Activated CD4-positive, CD25-positive, alpha-beta regulatory T cell treated with anti-CD3 and anti-CD28 coated beads, Interleukin-2, amount 50 U/mL, for 72 hours (primary cell): ENCODE measurements around the gene MCRIP1.

Experiments used
- DNase-seq: peaks from one replicate; pipeline ENCODE4 v3.0.0; 2021

MCRIP1 gene

GRCh38 chr17:81817758-81818147 lies 15.3 kb downstream of the MCRIP1 start:
- DNase-seq = no peak

DNA sequence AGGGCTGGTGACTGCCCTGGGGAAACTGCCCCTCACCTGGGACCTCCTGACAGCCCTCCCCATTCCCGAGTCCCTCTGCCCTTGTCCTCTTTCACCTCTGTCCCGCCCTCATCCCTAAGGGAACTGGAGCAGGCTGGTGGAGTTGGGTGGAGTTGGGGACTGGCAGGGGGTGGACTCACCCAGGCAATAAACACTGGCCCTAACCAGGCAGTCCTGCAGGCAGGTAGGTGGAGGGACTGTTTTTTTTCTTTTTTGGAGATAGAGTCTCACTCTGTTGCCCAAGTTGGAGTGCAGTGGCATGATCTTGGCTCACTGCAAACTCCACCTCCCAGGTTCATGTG lies 17.5 kb downstream of the MCRIP1 start:
- no peak for DNase-seq

- no peak for DNase-seq
These were observed 18.1 kb downstream of the MCRIP1 start for GRCh38 chr17:81814748-81815645.

GRCh38 chr17:81813861-81814683 lies 19.0 kb downstream of the MCRIP1 start:
- DNase-seq = no peak

- DNase-seq = no peak
These were observed 19.8 kb downstream of the MCRIP1 start for GRCh38 chr17:81813371-81813684.

- no peak for DNase-seq
These were observed 20.3 kb downstream of the MCRIP1 start for GRCh38 chr17:81812571-81813370.

DNA sequence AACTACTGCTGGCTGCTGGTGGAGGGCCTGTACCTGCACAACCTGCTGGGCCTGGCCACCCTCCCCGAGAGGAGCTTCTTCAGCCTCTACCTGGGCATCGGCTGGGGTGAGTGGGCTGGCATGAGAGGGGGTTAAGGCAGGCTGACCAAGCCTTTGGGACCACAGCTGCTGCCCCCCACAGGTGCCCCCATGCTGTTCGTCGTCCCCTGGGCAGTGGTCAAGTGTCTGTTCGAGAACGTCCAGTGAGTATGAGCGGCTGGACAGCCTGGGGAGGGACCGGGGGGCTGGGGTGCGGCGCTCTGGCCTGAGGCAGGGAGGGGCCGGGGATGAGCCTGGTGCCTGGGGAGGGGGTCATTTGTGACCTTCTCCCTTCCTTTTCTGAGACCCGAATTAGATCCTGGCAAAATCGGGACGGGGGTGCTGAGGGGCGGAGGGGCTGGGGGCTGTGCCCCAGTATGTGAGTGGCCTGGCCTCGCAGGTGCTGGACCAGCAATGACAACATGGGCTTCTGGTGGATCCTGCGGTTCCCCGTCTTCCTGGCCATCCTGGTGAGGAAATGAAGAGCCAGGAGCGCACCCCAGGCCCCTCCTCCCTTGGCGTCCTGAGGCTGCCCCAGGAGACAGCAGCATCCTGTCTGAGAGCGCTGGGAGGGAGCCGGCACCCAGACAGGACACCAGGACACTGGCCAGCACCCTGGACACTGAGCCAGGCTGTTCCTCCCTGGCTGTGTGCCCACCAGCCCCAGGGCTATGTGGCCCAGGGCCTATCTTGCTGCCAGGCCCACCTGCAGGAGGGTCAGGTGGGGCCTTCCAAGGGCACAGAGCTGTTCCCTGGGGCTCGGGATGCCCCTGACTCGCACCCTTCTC lies 21.2 kb downstream of the MCRIP1 start:
- DNase-seq = no peak

DNA sequence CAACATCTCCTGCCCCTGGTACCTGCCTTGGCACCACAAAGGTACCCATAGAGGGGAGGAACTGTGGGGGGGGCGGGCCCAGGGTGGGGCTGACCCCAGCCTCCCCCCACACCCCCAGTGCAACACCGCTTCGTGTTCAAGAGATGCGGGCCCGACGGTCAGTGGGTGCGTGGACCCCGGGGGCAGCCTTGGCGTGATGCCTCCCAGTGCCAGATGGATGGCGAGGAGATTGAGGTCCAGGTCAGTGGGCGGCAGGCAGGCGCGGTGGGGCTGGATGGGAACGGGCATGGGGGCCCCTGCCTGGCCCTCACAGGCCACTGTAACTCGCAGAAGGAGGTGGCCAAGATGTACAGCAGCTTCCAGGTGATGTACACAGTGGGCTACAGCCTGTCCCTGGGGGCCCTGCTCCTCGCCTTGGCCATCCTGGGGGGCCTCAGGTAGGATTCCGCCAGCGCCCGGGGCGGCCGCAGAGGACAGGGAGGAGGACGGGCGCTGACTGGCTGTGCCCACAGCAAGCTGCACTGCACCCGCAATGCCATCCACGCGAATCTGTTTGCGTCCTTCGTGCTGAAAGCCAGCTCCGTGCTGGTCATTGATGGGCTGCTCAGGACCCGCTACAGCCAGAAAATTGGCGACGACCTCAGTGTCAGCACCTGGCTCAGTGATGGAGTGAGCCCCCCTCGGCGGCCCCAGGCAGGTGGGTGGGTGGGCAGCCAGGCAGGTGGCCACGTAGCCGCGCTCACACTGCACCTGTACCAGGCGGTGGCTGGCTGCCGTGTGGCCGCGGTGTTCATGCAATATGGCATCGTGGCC lies 22.0 kb downstream of the MCRIP1 start:
- no peak for DNase-seq

GRCh38 chr17:81810476-81810875 lies 22.6 kb downstream of the MCRIP1 start:
- DNase-seq = no peak

- no peak for DNase-seq
These were observed 23.5 kb downstream of the MCRIP1 start for GRCh38 chr17:81809556-81809998.

- DNase-seq = no peak
These were observed 24.1 kb downstream of the MCRIP1 start for GRCh38 chr17:81808778-81809555.

DNA sequence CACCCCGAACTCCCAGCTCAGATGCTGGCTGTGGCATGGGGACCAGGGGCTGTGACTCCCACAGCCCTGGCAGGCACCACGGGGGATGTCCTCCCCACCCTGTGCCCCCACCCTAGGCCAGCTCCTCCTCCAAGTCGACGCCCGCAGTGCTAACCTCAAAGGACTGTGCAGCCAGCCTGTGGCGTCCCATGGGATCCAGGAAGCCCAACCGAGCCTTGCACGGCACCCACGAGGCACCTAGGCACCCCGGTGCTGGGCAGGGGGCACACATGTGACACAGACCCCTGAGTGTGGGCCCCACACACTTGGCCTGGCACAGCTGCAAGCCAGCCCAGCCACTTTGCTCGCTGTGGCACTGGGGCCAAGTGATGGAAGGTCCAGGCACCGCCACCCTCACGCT lies 25.3 kb downstream of the MCRIP1 start:
- no peak for DNase-seq

DNA sequence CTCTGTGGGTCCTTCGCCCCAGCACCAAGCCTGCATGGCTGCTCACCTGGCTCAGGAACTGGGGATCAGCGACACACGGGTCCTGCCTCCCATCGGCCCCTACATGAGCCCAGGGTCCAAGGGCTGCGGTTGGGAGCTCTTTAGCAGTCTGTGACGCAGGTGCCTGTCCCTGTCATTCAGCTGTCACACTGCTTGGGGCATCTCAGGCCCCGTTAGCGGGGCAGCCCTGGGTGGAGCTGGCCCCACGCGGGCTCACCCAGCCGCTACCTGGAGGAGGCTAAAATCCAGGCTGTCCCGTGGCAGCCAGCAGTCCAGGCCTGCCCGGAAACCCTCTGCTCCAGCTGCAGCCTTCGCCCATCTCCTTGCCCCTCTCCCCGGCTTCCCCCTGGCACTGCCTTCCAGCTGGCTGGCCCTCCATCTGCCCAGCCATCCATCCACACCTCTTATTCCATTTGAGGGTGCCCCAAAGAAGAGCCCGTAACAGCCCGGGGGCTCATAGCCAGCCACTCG lies 25.8 kb downstream of the MCRIP1 start:
- DNase-seq = no peak

DNA sequence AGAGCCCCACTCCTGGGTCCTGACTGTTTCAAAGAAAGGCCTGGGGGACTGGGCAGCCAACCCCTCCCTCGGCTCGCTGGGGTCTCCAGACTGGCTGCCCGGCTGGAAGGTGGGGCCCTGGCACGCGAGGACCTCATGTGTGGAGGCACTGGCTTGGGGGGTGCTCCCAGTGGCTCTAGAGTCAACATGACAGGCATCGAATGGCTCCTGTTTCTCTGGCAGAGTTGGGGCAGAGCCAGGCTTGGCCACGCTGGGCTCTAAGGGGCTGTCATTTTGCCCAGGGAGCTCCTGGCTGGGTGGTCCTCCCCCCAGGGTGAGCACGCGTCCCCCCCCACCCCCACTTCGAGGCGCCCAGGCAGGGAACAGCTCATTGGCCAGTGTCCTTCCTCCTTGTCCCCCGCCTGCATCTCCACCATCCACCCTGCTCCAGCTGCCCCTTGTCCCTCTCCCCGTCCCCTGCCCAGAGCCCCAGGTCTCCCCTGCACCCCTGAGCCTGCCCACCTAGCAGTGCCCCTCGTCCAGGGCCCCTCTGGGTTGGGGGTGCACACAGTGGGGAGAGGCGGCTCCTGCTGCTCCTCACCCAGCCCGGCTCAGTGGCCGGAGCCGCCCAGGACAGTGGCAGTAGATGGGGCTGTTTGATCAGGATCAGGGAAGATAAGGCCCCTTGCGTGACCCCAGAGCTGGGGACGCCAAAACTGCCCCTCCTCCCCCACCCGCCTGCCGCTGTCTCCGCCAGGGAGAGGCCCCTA lies 26.5 kb downstream of the MCRIP1 start:
- no peak for DNase-seq

DNA sequence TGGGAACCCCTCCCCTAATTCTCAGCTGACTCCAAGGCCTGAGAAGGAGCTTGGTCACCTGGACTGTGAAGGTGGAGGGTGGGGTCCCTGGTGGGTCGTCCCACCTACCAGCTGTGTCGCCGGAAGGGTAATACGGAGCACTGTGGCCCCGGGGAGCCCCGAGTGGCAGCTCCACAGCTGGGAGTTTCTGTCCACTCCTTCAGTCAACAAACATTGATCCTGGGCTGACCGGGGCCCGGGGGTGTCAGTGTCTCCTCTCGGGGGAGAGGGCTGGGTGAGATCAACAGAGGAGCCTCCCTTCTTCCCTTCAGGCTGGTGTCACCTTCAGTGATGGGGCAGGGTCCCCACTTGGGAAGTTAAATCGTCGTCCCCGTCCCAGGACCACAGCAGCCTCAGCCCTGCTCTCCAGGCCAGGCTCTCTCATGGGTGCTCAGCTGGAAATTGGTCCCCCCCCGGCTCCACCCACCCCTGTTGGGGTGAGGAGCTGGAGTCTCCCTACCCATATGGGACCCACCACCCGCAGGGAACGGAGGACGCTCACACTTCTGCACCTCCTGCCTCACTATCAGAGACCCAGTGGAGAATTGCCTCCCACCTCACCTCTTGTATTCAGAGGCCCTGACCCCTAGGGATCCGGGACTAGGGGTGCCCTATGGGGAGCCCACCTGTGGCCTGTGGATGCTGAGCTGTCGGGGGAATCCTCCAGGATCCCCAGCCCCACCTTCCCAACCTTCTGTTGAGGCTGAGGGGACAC lies 27.2 kb downstream of the MCRIP1 start:
- DNase-seq = no peak

GRCh38 chr17:81804559-81805399 lies 28.3 kb downstream of the MCRIP1 start:
- DNase-seq = no peak

DNA sequence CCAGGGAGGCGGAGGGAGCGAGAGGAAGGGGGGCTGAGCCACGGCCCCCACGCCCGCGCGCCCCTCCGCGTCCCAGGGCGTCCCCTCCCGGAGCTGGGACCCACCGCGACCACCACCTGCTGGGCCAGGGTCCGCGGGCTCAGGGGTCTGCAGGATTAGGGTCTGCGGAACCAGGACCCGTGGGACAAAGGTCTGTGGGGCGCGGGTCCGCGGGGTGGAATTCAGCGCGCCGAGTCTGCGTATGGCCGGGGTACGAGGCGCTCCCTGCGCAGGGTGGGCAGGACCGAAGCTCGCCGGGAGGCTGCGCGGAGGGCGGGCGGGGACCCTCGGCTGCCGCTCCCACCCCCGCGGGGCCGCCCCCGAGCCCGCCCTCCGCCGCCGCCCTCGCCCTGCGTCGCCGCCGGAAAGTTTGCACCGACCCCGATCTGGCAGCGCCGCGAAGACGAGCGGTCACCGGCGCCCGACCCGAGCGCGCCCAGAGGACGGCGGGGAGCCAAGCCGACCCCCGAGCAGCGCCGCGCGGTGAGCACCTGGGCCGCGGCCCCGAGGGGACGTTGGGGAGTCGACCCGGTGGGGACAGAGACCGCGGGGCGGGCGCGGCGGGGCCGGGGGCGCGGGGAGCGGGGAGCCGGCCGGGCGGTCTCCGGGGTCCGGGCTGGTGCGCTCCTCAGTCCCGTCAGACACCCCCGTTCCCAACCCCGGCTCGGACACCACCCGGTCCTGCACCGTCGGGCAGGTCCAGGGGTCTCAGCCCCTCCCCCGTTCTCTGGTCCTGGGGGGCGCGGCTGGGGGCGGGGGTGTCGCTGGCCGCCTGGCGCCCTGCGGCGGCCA lies 29.1 kb downstream of the MCRIP1 start, which contains the start of gene GCGR:
Gene GCGR, plus strand, starts transcription at position 423 of the 831 bp plus-strand sequence. CDS start 4,869 bp downstream, outside the sequence.
- no peak for DNase-seq
